Suprapubic skin (tissue), 2 donors: ENCODE results near the gene SCO2.

ENCODE experiments used
- EP300 ChIP-seq: sonication (generic); formaldehyde crosslinking; IDR thresholded peaks from one replicate; pipeline ENCODE4 v1.6.1; 2017; ENCODE audit warnings: antibody characterized with exemption
- POLR2A ChIP-seq, 2 donors: fragments of 450-650 bp; IDR thresholded peaks; one replicate each; pipeline ENCODE4 v1.6.1; 2017; ENCODE audit warnings: antibody characterized with exemption in 2 of 2, mild to moderate bottlenecking in 2 of 2, moderate library complexity in 2 of 2

DNA sequence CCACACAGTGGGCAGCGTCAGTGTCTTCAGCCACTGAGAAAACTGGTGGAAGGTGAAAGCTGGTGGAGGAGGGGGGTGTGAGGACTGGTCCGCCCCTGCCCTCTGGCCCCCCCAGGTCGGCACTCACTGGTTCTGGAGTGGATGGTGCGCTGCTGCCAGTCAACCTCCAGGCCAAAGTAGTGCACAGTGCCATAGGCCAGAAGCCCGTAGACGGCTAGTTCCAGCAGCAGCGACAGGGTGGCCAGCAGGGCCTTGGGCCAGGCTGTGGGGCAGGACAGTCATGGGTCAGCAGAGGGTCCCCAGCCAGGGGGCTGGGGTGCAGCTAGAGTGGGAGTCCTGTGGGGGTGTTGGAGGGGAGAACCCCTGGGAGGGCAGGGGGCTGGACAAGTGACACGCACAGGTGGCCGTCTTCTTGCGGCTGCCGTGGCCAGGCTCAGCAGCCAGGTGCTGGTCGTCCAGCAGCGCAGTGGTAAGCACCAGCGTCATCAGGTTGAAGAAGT, 20.1 kb downstream of the SCO2 start:
- TF ChIP-seq EP300 (no peak), POLR2A (IDR thresholded peaks at IDR 0.05) (no peak)
